IPS-11a (cell line): ENCODE data around the gene NMNAT1.
"Not testable (repeated sequence)": the region's sequence is repeated elsewhere in the genome, so short reads cannot be mapped to it uniquely, and the experiment has no call there.

Source experiments
- H3K4me3 ChIP-seq: one replicate; pipeline ENCODE4 v1.5.1; 2013; ENCODE audit warnings: low read depth, low read length, control low read depth

The NMNAT1 gene

DNA sequence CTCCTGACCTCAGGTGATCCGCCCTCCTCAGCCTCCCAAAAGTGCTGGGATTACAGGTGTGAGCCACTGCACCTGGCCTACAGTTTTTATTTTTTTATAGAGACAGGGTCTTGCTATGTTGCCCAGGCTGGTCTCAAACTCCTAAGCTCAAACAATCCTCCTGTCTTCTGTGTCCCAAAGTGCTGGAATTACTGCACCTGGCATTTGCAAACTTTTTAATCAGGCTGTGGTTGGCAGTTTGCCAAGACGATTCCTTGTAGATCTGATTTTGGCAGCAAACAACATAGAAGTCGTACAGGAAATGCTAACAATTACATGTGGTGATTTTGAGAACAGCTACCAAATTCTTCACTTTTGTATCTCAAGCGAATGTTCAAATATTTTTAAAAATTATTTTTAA, 63.9 kb downstream of the NMNAT1 start:
- H3K4me3 ChIP-seq: no peak overlapping the region

GRCh38 chr1:10014016-10014415, 70.7 kb downstream of the NMNAT1 start:
- no peak overlapping the region for H3K4me3 ChIP-seq

DNA sequence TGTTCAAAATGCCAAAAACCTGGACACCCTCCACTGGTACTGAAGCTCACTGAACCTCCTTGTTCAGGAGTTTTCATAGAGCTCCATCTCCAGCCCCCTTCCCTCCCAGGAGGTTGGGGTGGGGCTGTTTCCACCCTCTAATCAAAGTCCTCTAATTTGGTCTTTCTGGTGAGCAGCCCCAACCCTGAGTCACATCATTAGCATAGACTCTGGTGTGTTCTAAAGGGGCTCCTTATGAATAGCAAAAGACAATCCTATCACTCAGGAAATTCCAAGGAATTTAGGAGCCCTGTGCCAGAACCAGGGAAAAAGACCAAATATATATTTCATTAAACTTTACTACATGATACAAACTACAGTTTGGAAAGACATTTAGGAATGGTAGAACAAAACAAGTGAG, 76.3 kb downstream of the NMNAT1 start:
- no peak overlapping the region for H3K4me3 ChIP-seq

DNA sequence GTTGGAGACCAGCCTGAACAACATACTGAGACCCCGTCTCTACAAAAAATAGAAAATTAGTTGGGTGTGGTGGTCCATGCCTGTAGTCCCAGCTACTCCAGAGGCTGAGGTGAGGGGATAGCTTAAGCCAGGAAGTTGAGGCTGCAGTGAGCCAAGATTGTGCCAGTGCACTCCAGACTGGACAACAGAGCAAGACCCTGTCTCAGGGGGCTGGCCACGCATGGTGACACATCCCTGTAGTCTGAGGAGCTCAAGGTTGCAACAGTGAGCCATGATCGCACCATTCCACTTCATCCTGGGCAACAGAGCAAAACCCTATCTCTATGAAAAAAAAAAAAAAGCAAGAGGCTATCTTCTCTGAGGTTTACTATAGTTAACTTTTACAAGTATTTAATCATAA, 76.8 kb downstream of the NMNAT1 start:
- H3K4me3 ChIP-seq: no peak overlapping the region

GRCh38 chr1:10020678-10021077, 77.4 kb downstream of the NMNAT1 start:
- H3K4me3 ChIP-seq: not testable (repeated sequence)

- not testable (repeated sequence) for H3K4me3 ChIP-seq
These were observed 78.7 kb downstream of the NMNAT1 start for GRCh38 chr1:10021992-10022391.

- no peak overlapping the region for H3K4me3 ChIP-seq
These were observed 79.4 kb downstream of the NMNAT1 start for GRCh38 chr1:10022656-10023055.

GRCh38 chr1:10025354-10025753, 82.1 kb downstream of the NMNAT1 start:
- H3K4me3 ChIP-seq: no peak overlapping the region

- H3K4me3 ChIP-seq: no peak overlapping the region
These were observed 83.8 kb downstream of the NMNAT1 start for GRCh38 chr1:10027027-10027426.

- not testable (repeated sequence) for H3K4me3 ChIP-seq
These were observed 85.8 kb downstream of the NMNAT1 start for GRCh38 chr1:10028956-10029500.

GRCh38 chr1:10031461-10031860, 88.2 kb downstream of the NMNAT1 start:
- no peak overlapping the region for H3K4me3 ChIP-seq

- H3K4me3 ChIP-seq: peak within 1 kb of the TSS; percentile 98
These were observed 89.5 kb downstream of the NMNAT1 start, which contains the start of gene UBE4B for GRCh38 chr1:10032590-10033358. UBE4B (plus strand) TSS chr1:10032958; CDS start chr1:10033671, 713 bp downstream.

DNA sequence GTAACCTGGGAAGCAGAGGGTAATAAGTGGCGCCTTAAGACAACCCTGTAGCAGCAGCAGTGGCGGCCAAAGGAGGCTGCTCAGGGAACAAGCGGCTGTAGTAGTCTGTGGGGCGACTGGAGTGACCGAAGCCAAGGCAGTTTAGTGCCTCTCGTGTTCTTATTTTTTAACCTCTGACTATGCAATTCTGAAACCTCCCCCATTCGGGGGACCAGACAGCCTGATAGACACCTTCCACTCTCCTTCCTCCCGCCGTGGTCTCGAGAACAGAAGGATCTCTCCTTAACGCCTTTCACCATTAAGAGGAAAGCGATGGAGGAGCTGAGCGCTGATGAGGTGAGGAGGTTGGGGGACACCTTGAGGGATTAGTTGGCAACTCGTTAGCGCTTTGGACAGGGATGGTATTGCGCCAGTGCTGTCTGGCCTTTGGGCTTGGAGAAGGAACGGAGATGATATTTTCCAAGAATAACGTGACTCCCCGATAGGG, 90.1 kb downstream of the NMNAT1 start:
- peak overlapping the region; percentile 98 for H3K4me3 ChIP-seq
